GM19397 (cell line): ENCODE results near the gene DYNC2H1.
A peak's percentile ranks its signal among the peaks of the same experiment; 100 is the strongest.

Source experiments
- ATAC-seq: cut with Tn5 transposase; IDR thresholded peaks from one replicate; pipeline ENCODE4 v1.9.1; 2021; ENCODE audit warnings: mild to moderate bottlenecking, moderate library complexity; ENCODE audit not compliant: unreplicated experiment

Gene DYNC2H1

GRCh38 chr11:103108933-103109817, at the start of gene DYNC2H1:
TSS of gene DYNC2H1 (plus strand) at chr11:103109426. CDS start at chr11:103109575, 149 bp downstream.
- peak; percentile 100 for ATAC-seq

- no peak for ATAC-seq
These were observed 47.6 kb upstream of the DYNC2H1 start for GRCh38 chr11:103061656-103062055.

- no peak for ATAC-seq
These were observed 42.1 kb upstream of the DYNC2H1 start for GRCh38 chr11:103067118-103067517.

GRCh38 chr11:103069367-103069766, 39.9 kb upstream of the DYNC2H1 start:
- ATAC-seq, result no peak

GRCh38 chr11:103070142-103070541, 39.1 kb upstream of the DYNC2H1 start:
- no peak for ATAC-seq

- no peak for ATAC-seq
These were observed 38.2 kb upstream of the DYNC2H1 start for GRCh38 chr11:103071008-103071407.

- no peak for ATAC-seq
These were observed 32.9 kb upstream of the DYNC2H1 start for GRCh38 chr11:103076361-103076760.

- ATAC-seq, result no peak
These were observed 31.7 kb upstream of the DYNC2H1 start for GRCh38 chr11:103077554-103077953.

GRCh38 chr11:103078710-103079109, 30.5 kb upstream of the DYNC2H1 start:
- no peak for ATAC-seq

- ATAC-seq, result no peak
These were observed 29.4 kb upstream of the DYNC2H1 start for GRCh38 chr11:103079833-103080232.

GRCh38 chr11:103085758-103086365, 23.4 kb upstream of the DYNC2H1 start:
- no peak for ATAC-seq

- no peak for ATAC-seq
These were observed 22.8 kb upstream of the DYNC2H1 start for GRCh38 chr11:103086461-103086860.

GRCh38 chr11:103091064-103091800, 18.0 kb upstream of the DYNC2H1 start:
- ATAC-seq, result peak; percentile 33

- ATAC-seq, result peak; percentile 100
These were observed 17.3 kb upstream of the DYNC2H1 start, which contains the start of gene DCUN1D5 for GRCh38 chr11:103091801-103092524. TSS of gene DCUN1D5 (minus strand) at chr11:103092160. CDS start at chr11:103091872, 288 bp downstream.

GRCh38 chr11:103097279-103097678, 11.9 kb upstream of the DYNC2H1 start:
- ATAC-seq, result no peak

GRCh38 chr11:103109818-103110388, 677 bp downstream of the DYNC2H1 start:
- ATAC-seq, result no peak

- ATAC-seq, result no peak
These were observed 1.2 kb downstream of the DYNC2H1 start for GRCh38 chr11:103110391-103110790.

GRCh38 chr11:103111400-103111799, 2.2 kb downstream of the DYNC2H1 start:
- no peak for ATAC-seq

GRCh38 chr11:103112364-103112763, 3.1 kb downstream of the DYNC2H1 start:
- no peak for ATAC-seq

GRCh38 chr11:103114836-103115235, 5.6 kb downstream of the DYNC2H1 start:
- ATAC-seq, result no peak
